Cerebellar cortex (tissue), 1 donor: ENCODE measurements around the gene RICTOR.
"Not testable (repeated sequence)": the region's sequence is repeated elsewhere in the genome, so short reads cannot be mapped to it uniquely, and the experiment has no call there.

ENCODE experiments used
- DNase-seq: peaks from one replicate; pipeline ENCODE4 v3.0.0-alpha.2; 2015; ENCODE audit warnings: low spot score

RICTOR gene

GRCh38 chr5:39055027-39055767 is 19.0 kb downstream of the RICTOR start:
- DNase-seq = no peak

- DNase-seq = no peak
Measured at GRCh38 chr5:39053189-39053588, 21.0 kb downstream of the RICTOR start.

- DNase-seq = no peak
Measured at GRCh38 chr5:39052141-39052540, 22.1 kb downstream of the RICTOR start.

GRCh38 chr5:39049315-39049714 is 24.9 kb downstream of the RICTOR start:
- DNase-seq = no peak

GRCh38 chr5:39040875-39041274 is 33.3 kb downstream of the RICTOR start:
- DNase-seq = no peak

- DNase-seq = not testable (repeated sequence)
Measured at GRCh38 chr5:39034493-39034892, 39.7 kb downstream of the RICTOR start.

- no peak for DNase-seq
Measured at GRCh38 chr5:39031041-39031440, 43.2 kb downstream of the RICTOR start.

- no peak for DNase-seq
Measured at GRCh38 chr5:39025456-39025855, 48.7 kb downstream of the RICTOR start.

GRCh38 chr5:39024884-39025283 is 49.3 kb downstream of the RICTOR start:
- no peak for DNase-seq

- DNase-seq = peak; percentile 40
Measured at GRCh38 chr5:39024005-39024404, 50.2 kb downstream of the RICTOR start.

GRCh38 chr5:39023121-39023520 is 51.1 kb downstream of the RICTOR start:
- no peak for DNase-seq

- DNase-seq = no peak
Measured at GRCh38 chr5:39022151-39022550, 52.0 kb downstream of the RICTOR start.

- DNase-seq = no peak
Measured at GRCh38 chr5:39021413-39021812, 52.8 kb downstream of the RICTOR start.

- no peak for DNase-seq
Measured at GRCh38 chr5:39020458-39020857, 53.7 kb downstream of the RICTOR start.

- no peak for DNase-seq
Measured at GRCh38 chr5:39019254-39019653, 54.9 kb downstream of the RICTOR start.

- DNase-seq = no peak
Measured at GRCh38 chr5:39017504-39017903, 56.7 kb downstream of the RICTOR start.

GRCh38 chr5:39016587-39017275 is 57.5 kb downstream of the RICTOR start:
- DNase-seq = no peak

- no peak for DNase-seq
Measured at GRCh38 chr5:39015743-39016586, 58.2 kb downstream of the RICTOR start.

- no peak for DNase-seq
Measured at GRCh38 chr5:39014561-39014960, 59.6 kb downstream of the RICTOR start.

- DNase-seq = no peak
Measured at GRCh38 chr5:39013938-39014337, 60.3 kb downstream of the RICTOR start.

- DNase-seq = not testable (repeated sequence)
Measured at GRCh38 chr5:39010958-39011357, 63.2 kb downstream of the RICTOR start.

- DNase-seq = no peak
Measured at GRCh38 chr5:39009981-39010380, 64.2 kb downstream of the RICTOR start.

GRCh38 chr5:39009280-39009679 is 64.9 kb downstream of the RICTOR start:
- no peak for DNase-seq
